ENCODE data around the gene NT5DC1.

The NT5DC1 gene

DNA sequence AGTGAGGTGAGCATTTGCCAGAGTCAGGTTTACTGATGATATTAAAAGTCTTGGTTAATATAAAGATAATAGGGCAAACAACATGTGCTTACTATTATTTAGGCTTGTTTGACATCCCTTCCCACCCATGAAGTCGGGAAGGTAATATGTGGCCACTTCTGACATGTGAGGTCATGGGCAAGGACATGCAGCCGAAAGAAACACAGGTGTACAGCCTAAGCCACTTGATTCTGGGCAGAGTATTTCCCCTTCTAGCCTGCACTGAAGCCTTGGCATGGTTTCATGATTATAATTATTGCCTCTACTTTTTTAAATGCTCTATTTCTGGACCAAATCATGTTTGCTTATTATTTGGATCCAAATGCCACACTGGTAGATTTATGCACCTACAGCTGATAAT is 100.9 kb downstream of the NT5DC1 start:
- TF ChIP-seq ZNF560 (tag by site-specific recombination; IDR thresholded peaks at IDR 0.05; ENCODE audit: borderline replicate concordance), result no peak
- TF ChIP-seq ZNF394 (tag by site-specific recombination; IDR thresholded peaks at IDR 0.05; ENCODE audit: borderline replicate concordance), result no peak
- no peak for TF ChIP-seq ZNF626 (tag by site-specific recombination; IDR thresholded peaks at IDR 0.05)
- TF ChIP-seq, protein P1, sequence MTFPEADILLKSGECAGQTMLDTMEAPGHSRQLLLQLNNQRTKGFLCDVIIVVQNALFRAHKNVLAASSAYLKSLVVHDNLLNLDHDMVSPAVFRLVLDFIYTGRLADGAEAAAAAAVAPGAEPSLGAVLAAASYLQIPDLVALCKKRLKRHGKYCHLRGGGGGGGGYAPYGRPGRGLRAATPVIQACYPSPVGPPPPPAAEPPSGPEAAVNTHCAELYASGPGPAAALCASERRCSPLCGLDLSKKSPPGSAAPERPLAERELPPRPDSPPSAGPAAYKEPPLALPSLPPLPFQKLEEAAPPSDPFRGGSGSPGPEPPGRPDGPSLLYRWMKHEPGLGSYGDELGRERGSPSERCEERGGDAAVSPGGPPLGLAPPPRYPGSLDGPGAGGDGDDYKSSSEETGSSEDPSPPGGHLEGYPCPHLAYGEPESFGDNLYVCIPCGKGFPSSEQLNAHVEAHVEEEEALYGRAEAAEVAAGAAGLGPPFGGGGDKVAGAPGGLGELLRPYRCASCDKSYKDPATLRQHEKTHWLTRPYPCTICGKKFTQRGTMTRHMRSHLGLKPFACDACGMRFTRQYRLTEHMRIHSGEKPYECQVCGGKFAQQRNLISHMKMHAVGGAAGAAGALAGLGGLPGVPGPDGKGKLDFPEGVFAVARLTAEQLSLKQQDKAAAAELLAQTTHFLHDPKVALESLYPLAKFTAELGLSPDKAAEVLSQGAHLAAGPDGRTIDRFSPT (tag by site-specific recombination; IDR thresholded peaks at IDR 0.05), result no peak
- TF ChIP-seq, protein P2, sequence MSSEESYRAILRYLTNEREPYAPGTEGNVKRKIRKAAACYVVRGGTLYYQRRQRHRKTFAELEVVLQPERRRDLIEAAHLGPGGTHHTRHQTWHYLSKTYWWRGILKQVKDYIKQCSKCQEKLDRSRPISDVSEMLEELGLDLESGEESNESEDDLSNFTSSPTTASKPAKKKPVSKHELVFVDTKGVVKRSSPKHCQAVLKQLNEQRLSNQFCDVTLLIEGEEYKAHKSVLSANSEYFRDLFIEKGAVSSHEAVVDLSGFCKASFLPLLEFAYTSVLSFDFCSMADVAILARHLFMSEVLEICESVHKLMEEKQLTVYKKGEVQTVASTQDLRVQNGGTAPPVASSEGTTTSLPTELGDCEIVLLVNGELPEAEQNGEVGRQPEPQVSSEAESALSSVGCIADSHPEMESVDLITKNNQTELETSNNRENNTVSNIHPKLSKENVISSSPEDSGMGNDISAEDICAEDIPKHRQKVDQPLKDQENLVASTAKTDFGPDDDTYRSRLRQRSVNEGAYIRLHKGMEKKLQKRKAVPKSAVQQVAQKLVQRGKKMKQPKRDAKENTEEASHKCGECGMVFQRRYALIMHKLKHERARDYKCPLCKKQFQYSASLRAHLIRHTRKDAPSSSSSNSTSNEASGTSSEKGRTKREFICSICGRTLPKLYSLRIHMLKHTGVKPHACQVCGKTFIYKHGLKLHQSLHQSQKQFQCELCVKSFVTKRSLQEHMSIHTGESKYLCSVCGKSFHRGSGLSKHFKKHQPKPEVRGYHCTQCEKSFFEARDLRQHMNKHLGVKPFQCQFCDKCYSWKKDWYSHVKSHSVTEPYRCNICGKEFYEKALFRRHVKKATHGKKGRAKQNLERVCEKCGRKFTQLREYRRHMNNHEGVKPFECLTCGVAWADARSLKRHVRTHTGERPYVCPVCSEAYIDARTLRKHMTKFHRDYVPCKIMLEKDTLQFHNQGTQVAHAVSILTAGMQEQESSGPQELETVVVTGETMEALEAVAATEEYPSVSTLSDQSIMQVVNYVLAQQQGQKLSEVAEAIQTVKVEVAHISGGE (tag by site-specific recombination; conservative IDR thresholded peaks at IDR 0.05; ENCODE audit: low read depth), result no peak
- TF ChIP-seq ZNF133 (tag by site-specific recombination; IDR thresholded peaks at IDR 0.05), result no peak
- TF ChIP-seq ZEB2 (tag by site-specific recombination; IDR thresholded peaks at IDR 0.05), result no peak
- TF ChIP-seq ZNF600 (tag by site-specific recombination; IDR thresholded peaks at IDR 0.05), result no peak
- TF ChIP-seq, protein P3, sequence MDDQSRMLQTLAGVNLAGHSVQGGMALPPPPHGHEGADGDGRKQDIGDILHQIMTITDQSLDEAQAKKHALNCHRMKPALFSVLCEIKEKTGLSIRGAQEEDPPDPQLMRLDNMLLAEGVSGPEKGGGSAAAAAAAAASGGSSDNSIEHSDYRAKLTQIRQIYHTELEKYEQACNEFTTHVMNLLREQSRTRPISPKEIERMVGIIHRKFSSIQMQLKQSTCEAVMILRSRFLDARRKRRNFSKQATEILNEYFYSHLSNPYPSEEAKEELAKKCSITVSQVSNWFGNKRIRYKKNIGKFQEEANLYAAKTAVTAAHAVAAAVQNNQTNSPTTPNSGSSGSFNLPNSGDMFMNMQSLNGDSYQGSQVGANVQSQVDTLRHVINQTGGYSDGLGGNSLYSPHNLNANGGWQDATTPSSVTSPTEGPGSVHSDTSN (CRISPR knock-in tag; IDR thresholded peaks at IDR 0.05), result no peak
- TF ChIP-seq ZNF184 (tag by site-specific recombination; IDR thresholded peaks at IDR 0.05), result no peak
- no peak for TF ChIP-seq ZNF112 (tag by site-specific recombination; IDR thresholded peaks at IDR 0.05)
- TF ChIP-seq, protein P4, sequence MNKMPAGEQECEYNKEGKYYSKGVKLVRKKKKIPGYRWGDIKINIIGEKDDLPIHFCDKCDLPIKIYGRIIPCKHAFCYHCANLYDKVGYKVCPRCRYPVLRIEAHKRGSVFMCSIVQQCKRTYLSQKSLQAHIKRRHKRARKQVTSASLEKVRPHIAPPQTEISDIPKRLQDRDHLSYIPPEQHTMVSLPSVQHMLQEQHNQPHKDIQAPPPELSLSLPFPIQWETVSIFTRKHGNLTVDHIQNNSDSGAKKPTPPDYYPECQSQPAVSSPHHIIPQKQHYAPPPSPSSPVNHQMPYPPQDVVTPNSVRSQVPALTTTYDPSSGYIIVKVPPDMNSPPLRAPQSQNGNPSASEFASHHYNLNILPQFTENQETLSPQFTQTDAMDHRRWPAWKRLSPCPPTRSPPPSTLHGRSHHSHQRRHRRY (tag by site-specific recombination; IDR thresholded peaks at IDR 0.05), result no peak
- TF ChIP-seq ZNF830 (tag by site-specific recombination; IDR thresholded peaks at IDR 0.05; ENCODE audit: low read depth), result no peak
- no peak for TF ChIP-seq ZNF48 (tag by site-specific recombination; IDR thresholded peaks at IDR 0.05)
- no peak for TF ChIP-seq ZNF202 (tag by site-specific recombination; IDR thresholded peaks at IDR 0.05; ENCODE audit: borderline replicate concordance)
- Histone ChIP-seq H3K4me3 (ENCODE audit: low read depth, low read length) (no peak overlapping the region), H3K9me3 (ENCODE audit: control insufficient read depth, insufficient read depth, low read depth, low read length) (no peaks in the 10 kb centered on the region), H3K27ac (ENCODE audit: extremely low read depth, low read depth, low read length) (no peak overlapping the region), H3K4me1 (ENCODE audit: control insufficient read depth, insufficient read depth, low read length) (peaks cover 3% of the 10 kb centered on the region; the same call in 1 of the 2 replicates), H3K36me3 (ENCODE audit: control insufficient read depth in 2 of 2, insufficient read depth in 1 of 2, low read length in 2 of 2) (no peaks in the 10 kb centered on the region)
- POLR2A ChIA-PET, result no interaction called here
- CTCF ChIA-PET, result interaction anchor here (0.7 to 1.1 kb wide), 2 partner anchors 20 to 90 kb away, joined by 3 to 4 read pairs; no protein-coding TSS in a partner anchor

DNA sequence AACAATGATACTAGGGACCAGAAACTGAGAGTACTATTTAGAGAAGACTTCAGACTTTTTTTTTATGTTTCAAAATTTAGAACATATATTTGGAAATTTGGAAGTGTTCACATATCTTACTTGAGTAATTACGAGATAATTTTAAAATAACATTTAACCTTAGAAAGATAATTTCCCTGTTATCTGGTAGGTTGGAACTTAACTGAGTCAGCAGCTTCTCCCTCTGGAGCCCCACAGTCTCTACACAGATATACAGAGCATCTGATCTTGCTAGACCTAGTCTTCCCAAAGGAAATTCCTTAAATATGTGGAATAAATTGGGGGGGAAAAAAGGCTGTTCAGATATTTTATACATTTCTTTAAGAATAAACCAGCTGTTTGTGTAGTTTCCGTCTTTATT is 104.6 kb downstream of the NT5DC1 start:
- POLR2A ChIA-PET, result no interaction called here
- Histone ChIP-seq H3K4me3 (ENCODE audit: low read depth, low read length) (no peak overlapping the region), H3K9me3 (ENCODE audit: control insufficient read depth, insufficient read depth, low read depth, low read length) (no peaks in the 10 kb centered on the region), H3K36me3 (ENCODE audit: control insufficient read depth in 2 of 2, insufficient read depth in 1 of 2, low read length in 2 of 2) (no peaks in the 10 kb centered on the region), H3K27ac (ENCODE audit: extremely low read depth, low read depth, low read length) (no peak overlapping the region), H3K4me1 (ENCODE audit: control insufficient read depth, insufficient read depth, low read length) (peaks cover 3% of the 10 kb centered on the region; the same call in 1 of the 2 replicates)
- CTCF ChIA-PET, result interaction anchor here (0.6 to 5.6 kb wide), 5 partner anchors 9 to 387 kb away, joined by 3 to 57 read pairs (median 4); no protein-coding TSS in a partner anchor
- TF ChIP-seq, protein P5, sequence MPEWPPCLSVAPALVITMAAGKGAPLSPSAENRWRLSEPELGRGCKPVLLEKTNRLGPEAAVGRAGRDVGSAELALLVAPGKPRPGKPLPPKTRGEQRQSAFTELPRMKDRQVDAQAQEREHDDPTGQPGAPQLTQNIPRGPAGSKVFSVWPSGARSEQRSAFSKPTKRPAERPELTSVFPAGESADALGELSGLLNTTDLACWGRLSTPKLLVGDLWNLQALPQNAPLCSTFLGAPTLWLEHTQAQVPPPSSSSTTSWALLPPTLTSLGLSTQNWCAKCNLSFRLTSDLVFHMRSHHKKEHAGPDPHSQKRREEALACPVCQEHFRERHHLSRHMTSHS (tag by site-specific recombination; IDR thresholded peaks at IDR 0.05), result no peak
- TF ChIP-seq KLF1 (tag by site-specific recombination; IDR thresholded peaks at IDR 0.05) (no peak), ZNF654 (tag by site-specific recombination; IDR thresholded peaks at IDR 0.05; ENCODE audit: low read depth) (no peak), ZNF23 (tag by site-specific recombination; IDR thresholded peaks at IDR 0.05; ENCODE audit: borderline replicate concordance) (no peak), YY1 (tag by site-specific recombination; IDR thresholded peaks at IDR 0.05) (no peak)
- TF ChIP-seq, protein P6, sequence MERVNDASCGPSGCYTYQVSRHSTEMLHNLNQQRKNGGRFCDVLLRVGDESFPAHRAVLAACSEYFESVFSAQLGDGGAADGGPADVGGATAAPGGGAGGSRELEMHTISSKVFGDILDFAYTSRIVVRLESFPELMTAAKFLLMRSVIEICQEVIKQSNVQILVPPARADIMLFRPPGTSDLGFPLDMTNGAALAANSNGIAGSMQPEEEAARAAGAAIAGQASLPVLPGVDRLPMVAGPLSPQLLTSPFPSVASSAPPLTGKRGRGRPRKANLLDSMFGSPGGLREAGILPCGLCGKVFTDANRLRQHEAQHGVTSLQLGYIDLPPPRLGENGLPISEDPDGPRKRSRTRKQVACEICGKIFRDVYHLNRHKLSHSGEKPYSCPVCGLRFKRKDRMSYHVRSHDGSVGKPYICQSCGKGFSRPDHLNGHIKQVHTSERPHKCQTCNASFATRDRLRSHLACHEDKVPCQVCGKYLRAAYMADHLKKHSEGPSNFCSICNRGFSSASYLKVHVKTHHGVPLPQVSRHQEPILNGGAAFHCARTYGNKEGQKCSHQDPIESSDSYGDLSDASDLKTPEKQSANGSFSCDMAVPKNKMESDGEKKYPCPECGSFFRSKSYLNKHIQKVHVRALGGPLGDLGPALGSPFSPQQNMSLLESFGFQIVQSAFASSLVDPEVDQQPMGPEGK (tag by site-specific recombination; IDR thresholded peaks at IDR 0.05), result no peak
- TF ChIP-seq, protein P7, sequence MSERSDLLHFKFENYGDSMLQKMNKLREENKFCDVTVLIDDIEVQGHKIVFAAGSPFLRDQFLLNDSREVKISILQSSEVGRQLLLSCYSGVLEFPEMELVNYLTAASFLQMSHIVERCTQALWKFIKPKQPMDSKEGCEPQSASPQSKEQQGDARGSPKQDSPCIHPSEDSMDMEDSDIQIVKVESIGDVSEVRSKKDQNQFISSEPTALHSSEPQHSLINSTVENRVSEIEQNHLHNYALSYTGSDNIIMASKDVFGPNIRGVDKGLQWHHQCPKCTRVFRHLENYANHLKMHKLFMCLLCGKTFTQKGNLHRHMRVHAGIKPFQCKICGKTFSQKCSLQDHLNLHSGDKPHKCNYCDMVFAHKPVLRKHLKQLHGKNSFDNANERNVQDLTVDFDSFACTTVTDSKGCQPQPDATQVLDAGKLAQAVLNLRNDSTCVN (tag by site-specific recombination; optimal IDR thresholded peaks at IDR 0.05), result no peak
